Body of pancreas (tissue), 4 donors: ENCODE results near the gene TNS3.

Source experiments
- POLR2A ChIP-seq, 3 donors: fragments of 450-650 bp; IDR thresholded peaks; one replicate each; pipeline ENCODE4 v1.6.1; 2016; ENCODE audit warnings: antibody characterized with exemption in 3 of 3, mild to moderate bottlenecking in 2 of 3
- TF ChIP-seq, protein P1 (sequence below), 7 experiments: fragments of 450-650 bp in 4 of 7; fragments of 200-600 bp in 3 of 7; sonication (generic) in 3 of 7; IDR thresholded peaks; one replicate each; pipeline ENCODE4 v1.5.1; 2016 to 2019; ENCODE audit warnings: antibody characterized with exemption in 7 of 7

DNA sequence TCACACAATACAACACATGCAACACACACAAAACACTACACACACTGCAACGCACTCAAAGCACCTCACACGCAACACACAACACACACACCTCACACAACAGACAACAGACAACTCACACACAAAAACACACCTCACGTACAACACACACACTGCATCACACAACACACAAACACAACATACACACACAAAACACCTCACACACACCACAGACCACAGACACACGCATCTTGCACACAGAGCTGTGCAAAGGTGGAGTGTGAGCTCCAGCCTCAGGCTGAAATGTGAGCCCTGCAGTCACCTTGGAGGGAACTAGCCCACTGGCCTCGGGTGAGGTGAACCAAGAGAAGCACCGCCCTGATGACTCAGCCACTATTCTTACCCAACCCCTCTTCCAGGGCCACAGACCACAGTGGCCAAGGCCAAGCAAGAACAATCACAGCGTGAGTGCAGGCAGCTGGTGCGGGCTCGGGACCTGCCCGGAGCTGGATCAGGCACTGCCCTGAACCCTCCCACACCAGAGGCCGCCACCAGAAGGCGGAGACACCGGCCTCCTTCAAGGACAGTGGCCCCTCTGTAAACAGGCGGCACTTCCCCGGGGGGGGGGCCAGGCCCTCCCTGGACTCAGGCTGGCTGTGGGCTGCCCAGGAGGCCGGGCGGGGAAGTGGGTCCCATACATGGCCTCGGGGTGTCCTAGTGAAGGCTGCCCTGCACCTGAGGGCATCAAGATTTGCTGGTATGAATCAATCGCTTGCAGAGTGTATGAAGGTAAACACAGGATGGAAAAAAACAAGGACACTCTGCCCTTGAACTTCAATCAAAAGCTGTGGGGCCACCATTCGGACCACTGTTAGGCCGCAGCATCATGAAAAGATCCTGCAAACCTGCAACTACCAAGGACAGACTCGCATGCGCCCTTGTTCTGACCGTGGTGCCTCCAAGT, 106.7 kb downstream of the TNS3 start:
- TF ChIP-seq POLR2A (IDR thresholded peaks at IDR 0.05): peak in 2 of 3 donors; percentile 88 to 90
- TF ChIP-seq, protein P1, sequence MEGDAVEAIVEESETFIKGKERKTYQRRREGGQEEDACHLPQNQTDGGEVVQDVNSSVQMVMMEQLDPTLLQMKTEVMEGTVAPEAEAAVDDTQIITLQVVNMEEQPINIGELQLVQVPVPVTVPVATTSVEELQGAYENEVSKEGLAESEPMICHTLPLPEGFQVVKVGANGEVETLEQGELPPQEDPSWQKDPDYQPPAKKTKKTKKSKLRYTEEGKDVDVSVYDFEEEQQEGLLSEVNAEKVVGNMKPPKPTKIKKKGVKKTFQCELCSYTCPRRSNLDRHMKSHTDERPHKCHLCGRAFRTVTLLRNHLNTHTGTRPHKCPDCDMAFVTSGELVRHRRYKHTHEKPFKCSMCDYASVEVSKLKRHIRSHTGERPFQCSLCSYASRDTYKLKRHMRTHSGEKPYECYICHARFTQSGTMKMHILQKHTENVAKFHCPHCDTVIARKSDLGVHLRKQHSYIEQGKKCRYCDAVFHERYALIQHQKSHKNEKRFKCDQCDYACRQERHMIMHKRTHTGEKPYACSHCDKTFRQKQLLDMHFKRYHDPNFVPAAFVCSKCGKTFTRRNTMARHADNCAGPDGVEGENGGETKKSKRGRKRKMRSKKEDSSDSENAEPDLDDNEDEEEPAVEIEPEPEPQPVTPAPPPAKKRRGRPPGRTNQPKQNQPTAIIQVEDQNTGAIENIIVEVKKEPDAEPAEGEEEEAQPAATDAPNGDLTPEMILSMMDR (IDR thresholded peaks at IDR 0.05): peak in 4 of 7 experiments; percentile 25 to 54 (median 50)
